Breast epithelium (tissue), 4 donors: ENCODE data around the gene LALBA. TPM values are rescaled to one million over a fixed set of nuclear protein-coding genes. Genes with fewer than 3 reads are reported as not detected.
"Not testable (repeated sequence)": the region's sequence is repeated elsewhere in the genome, so short reads cannot be mapped to it uniquely, and the experiment has no call there.

Experiments
- DNase-seq, 2 donors: peaks; one replicate each; pipeline ENCODE4 v3.0.0-alpha.2; 2019; ENCODE audit warnings: low spot score in 2 of 2
- H3K27ac ChIP-seq, 2 donors: fragments of 200-600 bp; sonication (generic) in 1 of 2; one replicate each; pipeline ENCODE4 v1.5.1; 2016 to 2019; ENCODE audit warnings: mild to moderate bottlenecking in 1 of 2
- H3K27me3 ChIP-seq, 2 donors: fragments of 200-600 bp; sonication (generic) in 1 of 2; one replicate each; pipeline versions ENCODE4 v1.5.1 to v1.6.0; 2017 to 2019; ENCODE audit warnings: control low read depth in 1 of 2, mild to moderate bottlenecking in 1 of 2
- H3K36me3 ChIP-seq: fragments of 200-600 bp; one replicate; pipeline ENCODE4 v1.5.1; 2019
- H3K4me1 ChIP-seq, 2 donors: fragments of 200-600 bp; sonication (generic); one replicate each; pipeline ENCODE4 v1.5.1; 2016 to 2019; ENCODE audit warnings: control low read depth in 1 of 2
- H3K4me3 ChIP-seq, 3 donors: fragments of 200-600 bp; sonication (generic); 1 replicate in 2 of 3; 2 replicates in 1 of 3; pipeline ENCODE4 v1.5.1; 2016 to 2019; ENCODE audit warnings: mild to moderate bottlenecking in 3 of 3, moderate library complexity in 2 of 3
- H3K9me3 ChIP-seq, 2 donors: fragments of 200-600 bp; sonication (generic) in 1 of 2; one replicate each; pipeline ENCODE4 v1.5.1; 2016 to 2019; ENCODE audit warnings: control low read depth in 1 of 2
- POLR2A ChIP-seq: fragments of 450-650 bp; IDR thresholded peaks from one replicate; pipeline ENCODE4 v1.6.1; 2016; ENCODE audit warnings: antibody characterized with exemption, mild to moderate bottlenecking, moderate library complexity
- POLR2AphosphoS5 ChIP-seq, 3 donors: sonication (generic); formaldehyde crosslinking; IDR thresholded peaks; one replicate each; pipeline ENCODE4 v1.6.1; 2017; ENCODE audit warnings: antibody characterized with exemption in 3 of 3
- intact Hi-C: fragments of 100-400 bp; cut with DNase I; formaldehyde crosslinking; loops from one replicate; pipeline ENCODE4 v1.15.1; 2023; ENCODE audit warnings: low total_unique reads
- total RNA-seq, 3 donors: library from RNA; depleted of rRNA; stranded (reverse); fragments of >200 nt; gene quantifications; one replicate each; pipeline ENCODE4 v1.1.0, GENCODE V29; 2016
- TF ChIP-seq, protein P1 (sequence below), 3 donors: fragments of 450-650 bp; IDR thresholded peaks; one replicate each; pipeline ENCODE4 v1.5.1; 2016 to 2017; ENCODE audit warnings: antibody characterized with exemption in 3 of 3, mild to moderate bottlenecking in 3 of 3, moderate library complexity in 3 of 3

The LALBA gene
- total RNA-seq, 3 donors from 2014 or later, result not detected

DNA sequence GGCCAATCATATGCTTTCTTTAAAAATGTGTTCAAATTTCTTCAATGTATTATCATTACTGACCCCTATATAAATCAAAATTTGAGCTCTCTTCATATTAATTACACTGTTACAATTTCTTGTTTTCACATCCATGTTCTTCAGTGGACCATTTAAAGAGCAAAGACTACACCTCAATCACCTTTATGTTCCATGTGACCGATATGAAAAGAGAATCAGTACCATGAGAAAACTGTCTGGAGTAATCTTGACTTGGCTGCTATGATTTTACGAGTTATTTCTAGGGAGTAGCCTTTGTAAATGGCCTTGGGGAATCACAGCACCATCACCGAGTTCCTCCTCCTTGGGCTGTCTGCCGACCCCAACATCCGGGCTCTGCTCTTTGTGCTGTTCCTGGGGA is 44.5 kb downstream of the LALBA start, which contains the start of gene OR8S1:
OR8S1 (plus strand) TSS at position 301 of the 400 bp plus-strand sequence; CDS start at position 301, 0 bp downstream.
- H3K27me3 ChIP-seq, result no peaks in the 10 kb centered on the region
- no peaks in the 10 kb centered on the region for H3K9me3 ChIP-seq
- H3K4me3 ChIP-seq, result no peak within 1 kb of the TSS
- no peaks in the 10 kb centered on the region for H3K4me1 ChIP-seq
- H3K36me3 ChIP-seq, result no peaks in the 10 kb centered on the region
- no peak within 1 kb of the TSS for H3K27ac ChIP-seq
- DNase-seq, result no peak
- no peak for TF ChIP-seq POLR2A
- TF ChIP-seq POLR2AphosphoS5 (IDR thresholded peaks at IDR 0.05), result no peak
- TF ChIP-seq, protein P1, sequence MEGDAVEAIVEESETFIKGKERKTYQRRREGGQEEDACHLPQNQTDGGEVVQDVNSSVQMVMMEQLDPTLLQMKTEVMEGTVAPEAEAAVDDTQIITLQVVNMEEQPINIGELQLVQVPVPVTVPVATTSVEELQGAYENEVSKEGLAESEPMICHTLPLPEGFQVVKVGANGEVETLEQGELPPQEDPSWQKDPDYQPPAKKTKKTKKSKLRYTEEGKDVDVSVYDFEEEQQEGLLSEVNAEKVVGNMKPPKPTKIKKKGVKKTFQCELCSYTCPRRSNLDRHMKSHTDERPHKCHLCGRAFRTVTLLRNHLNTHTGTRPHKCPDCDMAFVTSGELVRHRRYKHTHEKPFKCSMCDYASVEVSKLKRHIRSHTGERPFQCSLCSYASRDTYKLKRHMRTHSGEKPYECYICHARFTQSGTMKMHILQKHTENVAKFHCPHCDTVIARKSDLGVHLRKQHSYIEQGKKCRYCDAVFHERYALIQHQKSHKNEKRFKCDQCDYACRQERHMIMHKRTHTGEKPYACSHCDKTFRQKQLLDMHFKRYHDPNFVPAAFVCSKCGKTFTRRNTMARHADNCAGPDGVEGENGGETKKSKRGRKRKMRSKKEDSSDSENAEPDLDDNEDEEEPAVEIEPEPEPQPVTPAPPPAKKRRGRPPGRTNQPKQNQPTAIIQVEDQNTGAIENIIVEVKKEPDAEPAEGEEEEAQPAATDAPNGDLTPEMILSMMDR (IDR thresholded peaks at IDR 0.05), result no peak
- intact Hi-C loops, result no loop called here

DNA sequence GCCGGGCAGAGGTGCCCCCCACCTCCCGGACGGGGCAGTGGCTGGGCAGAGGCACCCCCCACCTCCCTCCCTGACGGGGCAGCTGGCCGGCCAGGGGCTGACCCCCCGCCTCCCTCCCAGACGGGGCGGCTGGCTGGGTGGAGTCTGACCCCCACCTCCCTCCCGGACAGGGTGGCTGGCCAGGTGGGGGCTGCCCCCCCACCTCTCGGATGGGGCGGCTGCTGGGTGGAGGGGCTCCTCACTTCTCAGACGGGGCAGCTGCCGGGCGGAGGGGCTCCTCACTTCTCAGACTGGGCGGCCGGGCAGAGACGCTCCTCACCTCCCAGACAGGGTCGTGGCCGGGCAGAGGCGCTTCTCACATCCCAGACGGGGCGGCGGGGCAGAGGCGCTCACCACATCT is 49.5 kb downstream of the LALBA start:
- intact Hi-C loops, result not testable (repeated sequence)

More for the DNA sequence above, 49.5 kb downstream of the LALBA start:
- not testable (repeated sequence) for H3K4me3 ChIP-seq, H3K9me3 ChIP-seq, H3K27me3 ChIP-seq, H3K4me1 ChIP-seq, H3K27ac ChIP-seq, DNase-seq, H3K36me3 ChIP-seq

Other genes starting within 250 kb of the LALBA start
- gene ZNF641, start 219.1 kb downstream of the LALBA start, total RNA-seq, result 10 to 100 TPM; 22.9 to 33.8 (median 23.4) TPM
- gene ANP32D, start 97.5 kb downstream of the LALBA start, total RNA-seq, result under 1 TPM in 1 of 3 donors, not detected in 2; 0.59 TPM
- under 1 TPM in 1 of 3 donors, not detected in 2; 0.64 TPM for gene C12orf54, start 87.5 kb downstream of the LALBA start, total RNA-seq
- gene OR8S1, start 44.4 kb downstream of the LALBA start, total RNA-seq, result not detected
- 100 to 1,000 TPM in 1 of 3 donors, 10 to 100 TPM in 2; 48.0 to 113 (median 76.4) TPM for gene KANSL2, start 112.2 kb upstream of the LALBA start, total RNA-seq
- gene CCNT1, start 146.7 kb upstream of the LALBA start, total RNA-seq, result 10 to 100 TPM; 25.9 to 51.7 (median 26.7) TPM
- gene ADCY6, start 219.0 kb upstream of the LALBA start, total RNA-seq, result 10 to 100 TPM; 42.0 to 61.4 (median 46.7) TPM
- gene CACNB3, start 248.4 kb upstream of the LALBA start, total RNA-seq, result 10 to 100 TPM in 2 of 3 donors, 1 to 10 TPM in 1; 4.0 to 17.0 (median 10.8) TPM